DOHH2 (cell line): ENCODE measurements around the gene GTF2F1.
"Not testable (repeated sequence)": the region's sequence is repeated elsewhere in the genome, so short reads cannot be mapped to it uniquely, and the experiment has no call there.

Experiments used
- H3F3A ChIP-seq: fragments of 200-600 bp; sonication (generic), shearing (Covaris generic); 2 replicates; pipeline ENCODE4 v1.6.0; 2016; ENCODE audit warnings: antibody characterized with exemption, mild to moderate bottlenecking; ENCODE audit not compliant: control insufficient read depth, insufficient read depth
- H3K27ac ChIP-seq: fragments of 200-600 bp; sonication (generic); 2 replicates; pipeline ENCODE4 v1.5.1; 2014; ENCODE audit warnings: low read depth, mild to moderate bottlenecking, low read length, moderate library complexity
- H3K27me3 ChIP-seq: fragments of 200-600 bp; sonication (generic); 2 replicates; pipeline ENCODE4 v1.6.1; 2014; ENCODE audit warnings: mild to moderate bottlenecking, low read length, mixed read lengths; ENCODE audit not compliant: control insufficient read depth
- H3K36me3 ChIP-seq: fragments of 200-600 bp; sonication (generic); 2 replicates; pipeline ENCODE4 v1.6.1; 2014; ENCODE audit warnings: mild to moderate bottlenecking, low read length, moderate library complexity, mixed read lengths; ENCODE audit not compliant: control insufficient read depth
- H3K4me1 ChIP-seq: fragments of 200-600 bp; sonication (generic); 2 replicates; pipeline ENCODE4 v1.6.1; 2014; ENCODE audit warnings: mild to moderate bottlenecking, low read length, mixed read lengths; ENCODE audit not compliant: control insufficient read depth
- H3K4me2 ChIP-seq: fragments of 200-600 bp; sonication (generic); 2 replicates; pipeline ENCODE4 v1.6.0; 2014; ENCODE audit warnings: mild to moderate bottlenecking, low read length, moderate library complexity
- H3K4me3 ChIP-seq: fragments of 200-600 bp; sonication (generic); 2 replicates; pipeline ENCODE4 v1.5.1; 2014; ENCODE audit warnings: mild to moderate bottlenecking, low read length, mixed read lengths
- H3K79me2 ChIP-seq: fragments of 200-600 bp; sonication (generic); 2 replicates; pipeline ENCODE4 v1.6.1; 2014; ENCODE audit warnings: mild to moderate bottlenecking, low read length, mixed read lengths; ENCODE audit not compliant: control insufficient read depth
- H3K9me2 ChIP-seq: fragments of 200-600 bp; sonication (generic); replicated peaks from 2 replicates; pipeline ENCODE4 v1.6.1; 2014; ENCODE audit warnings: mild to moderate bottlenecking, low read length, mixed read lengths; ENCODE audit not compliant: control insufficient read depth
- H3K9me3 ChIP-seq: fragments of 200-600 bp; sonication (generic); 2 replicates; pipeline ENCODE4 v1.6.1; 2014; ENCODE audit warnings: antibody characterized with exemption, low read length, mixed read lengths; ENCODE audit not compliant: control insufficient read depth, insufficient read depth
- H4K20me1 ChIP-seq: fragments of 200-600 bp; sonication (generic); 2 replicates; pipeline ENCODE4 v1.6.0; 2014; ENCODE audit warnings: low read depth, mild to moderate bottlenecking, antibody characterized with exemption, low read length, moderate library complexity; ENCODE audit not compliant: control insufficient read depth, insufficient read depth
- CTCF ChIP-seq: fragments of 200-600 bp; sonication (generic); IDR thresholded peaks from one replicate; pipeline ENCODE4 v1.5.1; 2014; ENCODE audit warnings: antibody characterized with exemption, mild to moderate bottlenecking, low read depth, low read length; ENCODE audit not compliant: poor library complexity, severe bottlenecking
- EZH2phosphoT487 ChIP-seq: fragments of 200-600 bp; sonication (generic); IDR thresholded peaks from 2 replicates; pipeline ENCODE4 v1.6.1; 2017; ENCODE audit warnings: borderline replicate concordance, mild to moderate bottlenecking, antibody characterized with exemption, low read length, moderate library complexity, mixed read lengths

GTF2F1 gene

GRCh38 chr19:6354098-6354674, 38.8 kb downstream of the GTF2F1 start:
- Histone ChIP-seq H3K4me1 (no peaks in the 10 kb centered on the region), H3K27me3 (no peaks in the 10 kb centered on the region), H3K79me2 (no peaks in the 10 kb centered on the region), H3K9me2 (no peaks in the 10 kb centered on the region), H3K4me2 (no peak overlapping the region), H3F3A (no peaks in the 10 kb centered on the region), H3K9me3 (no peaks in the 10 kb centered on the region), H3K27ac (no peak overlapping the region), H3K4me3 (no peak overlapping the region), H4K20me1 (no peaks in the 10 kb centered on the region), H3K36me3 (no peaks in the 10 kb centered on the region)
- peak; percentile 47 for TF ChIP-seq CTCF
- TF ChIP-seq EZH2phosphoT487, result no peak

GRCh38 chr19:6352381-6353165, 40.4 kb downstream of the GTF2F1 start:
- H3K9me3 ChIP-seq, result no peaks in the 10 kb centered on the region
- H3K4me2 ChIP-seq, result no peak overlapping the region
- no peak overlapping the region for H3K4me3 ChIP-seq
- no peaks in the 10 kb centered on the region for H3K79me2 ChIP-seq
- TF ChIP-seq CTCF, result no peak
- TF ChIP-seq EZH2phosphoT487, result no peak
- H3K27me3 ChIP-seq, result no peaks in the 10 kb centered on the region
- H3K9me2 ChIP-seq, result no peaks in the 10 kb centered on the region
- no peaks in the 10 kb centered on the region for H4K20me1 ChIP-seq
- H3F3A ChIP-seq, result no peaks in the 10 kb centered on the region
- H3K4me1 ChIP-seq, result no peaks in the 10 kb centered on the region
- H3K27ac ChIP-seq, result no peak overlapping the region
- H3K36me3 ChIP-seq, result no peaks in the 10 kb centered on the region

GRCh38 chr19:6350688-6351087, 42.3 kb downstream of the GTF2F1 start:
- no peaks in the 10 kb centered on the region for H3K27me3 ChIP-seq
- no peaks in the 10 kb centered on the region for H3K9me3 ChIP-seq
- no peak overlapping the region for H3K4me3 ChIP-seq
- H3K4me1 ChIP-seq, result no peaks in the 10 kb centered on the region
- H3K9me2 ChIP-seq, result no peaks in the 10 kb centered on the region
- H3K79me2 ChIP-seq, result no peaks in the 10 kb centered on the region
- H3F3A ChIP-seq, result no peaks in the 10 kb centered on the region
- TF ChIP-seq CTCF (no peak), EZH2phosphoT487 (no peak)
- H3K4me2 ChIP-seq, result no peak overlapping the region
- H3K27ac ChIP-seq, result no peak overlapping the region
- no peaks in the 10 kb centered on the region for H4K20me1 ChIP-seq
- no peaks in the 10 kb centered on the region for H3K36me3 ChIP-seq

- H3K9me2 ChIP-seq, H3K4me1 ChIP-seq, H3K36me3 ChIP-seq, H4K20me1 ChIP-seq, H3K27ac ChIP-seq, H3K79me2 ChIP-seq, H3F3A ChIP-seq, H3K9me3 ChIP-seq, H3K4me3 ChIP-seq, H3K4me2 ChIP-seq, H3K27me3 ChIP-seq: not testable (repeated sequence)
Observed at GRCh38 chr19:6349271-6349670, 43.7 kb downstream of the GTF2F1 start.
